NCI-H1436 (cell line): ENCODE results near the gene HS1BP3.

Experiments used
- DNase-seq: peaks from one replicate; lab custom pipeline; 2025; lab: John Stamatoyannopoulos, UW

The HS1BP3 gene

GRCh38 chr2:20650877-20651730, at the start of gene HS1BP3:
Gene HS1BP3, minus strand, starts transcription at chr2:20651098. Its CDS starts 35 bp downstream, at chr2:20651063.
- DNase-seq: peak; percentile 87

- no peak for DNase-seq
Observed at GRCh38 chr2:20698916-20699613, 48.2 kb upstream of the HS1BP3 start.

GRCh38 chr2:20697322-20697934, 46.5 kb upstream of the HS1BP3 start:
- no peak for DNase-seq

GRCh38 chr2:20696366-20696765, 45.5 kb upstream of the HS1BP3 start:
- no peak for DNase-seq

GRCh38 chr2:20693317-20693716, 42.4 kb upstream of the HS1BP3 start:
- no peak for DNase-seq

- DNase-seq: no peak
Observed at GRCh38 chr2:20692081-20692480, 41.2 kb upstream of the HS1BP3 start.

- DNase-seq: no peak
Observed at GRCh38 chr2:20691076-20691734, 40.3 kb upstream of the HS1BP3 start.

- no peak for DNase-seq
Observed at GRCh38 chr2:20689428-20690264, 38.7 kb upstream of the HS1BP3 start.

GRCh38 chr2:20687260-20687832, 36.4 kb upstream of the HS1BP3 start:
- no peak for DNase-seq

- no peak for DNase-seq
Observed at GRCh38 chr2:20684581-20685063, 33.7 kb upstream of the HS1BP3 start.

GRCh38 chr2:20682167-20682920, 31.4 kb upstream of the HS1BP3 start:
- DNase-seq: no peak

- no peak for DNase-seq
Observed at GRCh38 chr2:20680744-20681375, 30.0 kb upstream of the HS1BP3 start.

GRCh38 chr2:20678780-20679179, 27.9 kb upstream of the HS1BP3 start:
- no peak for DNase-seq

- DNase-seq: no peak
Observed at GRCh38 chr2:20678086-20678395, 27.1 kb upstream of the HS1BP3 start.

- DNase-seq: no peak
Observed at GRCh38 chr2:20677301-20678085, 26.6 kb upstream of the HS1BP3 start.

GRCh38 chr2:20676353-20677215, 25.7 kb upstream of the HS1BP3 start:
- DNase-seq: no peak

GRCh38 chr2:20675701-20676352, 24.9 kb upstream of the HS1BP3 start:
- no peak for DNase-seq
